ENCODE measurements around the gene RNF225.
"Not testable (repeated sequence)": the region's sequence is repeated elsewhere in the genome, so short reads cannot be mapped to it uniquely, and the experiment has no call there.

RNF225 gene

DNA sequence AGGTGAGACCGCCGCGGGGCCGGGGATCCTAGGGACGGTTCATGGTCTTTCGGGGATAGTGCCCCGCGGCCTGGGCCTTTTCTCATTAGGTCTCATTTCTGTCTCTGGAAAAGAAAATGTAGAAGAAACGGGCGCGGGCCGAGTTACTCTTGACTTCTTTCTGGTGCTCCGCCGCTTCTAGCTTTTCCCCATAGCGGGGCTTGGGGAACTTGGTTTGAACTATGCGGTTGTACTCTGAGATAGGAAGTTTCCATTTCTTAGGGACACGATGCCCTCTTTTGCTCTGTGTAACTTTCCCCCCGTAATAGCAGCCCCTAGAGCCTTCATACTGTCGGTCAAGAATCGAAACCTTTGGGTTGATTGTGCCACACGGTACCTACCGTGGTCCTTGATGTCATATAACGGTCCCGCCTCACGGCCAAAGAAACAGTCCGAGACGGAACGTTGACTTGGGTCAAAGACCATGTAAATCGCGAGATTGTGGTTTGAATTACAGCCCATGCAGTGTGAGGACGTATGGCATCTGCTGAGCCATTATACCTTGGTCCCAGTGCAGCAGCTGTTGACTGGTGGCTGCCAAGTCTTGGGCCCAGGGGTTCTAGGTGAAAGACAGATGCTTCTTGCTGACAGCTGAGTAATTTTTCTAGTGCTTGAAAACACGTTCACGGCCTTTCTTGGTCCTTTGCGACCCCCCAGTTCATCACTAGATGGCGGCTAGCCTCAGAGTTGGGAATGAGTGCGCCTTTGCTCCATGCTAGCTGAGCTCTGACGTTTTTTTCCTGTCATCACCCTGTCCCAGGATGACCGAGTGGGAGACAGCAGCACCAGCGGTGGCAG is 7.9 kb upstream of the RNF225 start:
- DNase-seq (ENCODE audit: low read depth), result no peak

DNA sequence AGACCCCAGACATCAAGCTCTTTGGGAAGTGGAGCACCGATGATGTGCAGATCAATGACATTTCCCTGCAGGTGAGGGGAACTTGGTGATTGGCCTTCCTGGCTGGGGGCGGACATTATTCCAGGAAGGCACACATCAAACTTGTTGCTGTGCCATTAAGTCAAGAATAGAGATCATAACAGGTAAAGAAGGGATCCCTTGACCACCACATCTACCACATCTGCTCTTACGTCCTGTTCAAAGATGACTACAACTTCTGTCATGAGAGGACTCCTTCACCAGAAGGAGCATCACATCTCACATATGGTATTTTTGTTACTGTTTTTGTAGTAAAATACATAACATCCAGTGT is 7.3 kb upstream of the RNF225 start:
- DNase-seq (ENCODE audit: low read depth), result no peak

DNA sequence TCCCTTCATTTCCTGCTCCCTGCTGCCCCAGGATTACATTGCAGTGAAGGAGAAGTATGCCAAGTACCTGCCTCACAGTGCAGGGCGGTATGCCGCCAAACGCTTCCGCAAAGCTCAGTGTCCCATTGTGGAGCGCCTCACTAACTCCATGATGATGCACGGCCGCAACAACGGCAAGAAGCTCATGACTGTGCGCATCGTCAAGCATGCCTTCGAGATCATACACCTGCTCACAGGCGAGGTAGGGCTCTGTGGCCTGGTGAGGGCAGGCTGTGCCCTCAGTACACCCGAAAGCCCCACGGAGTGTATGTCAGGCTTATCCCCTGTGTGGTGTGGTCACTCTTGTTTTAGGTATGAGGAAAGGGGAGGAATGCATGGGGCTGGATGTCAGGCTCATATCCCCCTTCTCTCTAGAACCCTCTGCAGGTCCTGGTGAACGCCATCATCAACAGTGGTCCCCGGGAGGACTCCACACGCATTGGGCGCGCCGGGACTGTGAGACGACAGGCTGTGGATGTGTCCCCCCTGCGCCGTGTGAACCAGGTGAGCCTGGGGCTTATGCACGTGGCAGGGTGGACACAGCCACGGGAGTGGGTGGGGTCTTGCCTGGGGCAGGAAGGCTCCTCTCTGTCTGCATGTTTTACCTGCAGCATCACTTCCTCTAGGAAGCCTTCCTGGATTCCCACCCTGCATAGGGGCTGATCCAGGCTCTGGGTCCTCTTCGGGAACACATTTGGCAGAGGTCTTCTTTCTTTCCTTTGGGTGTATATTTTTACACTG is 2.3 kb upstream of the RNF225 start:
- no peak for DNase-seq (ENCODE audit: low read depth)

DNA sequence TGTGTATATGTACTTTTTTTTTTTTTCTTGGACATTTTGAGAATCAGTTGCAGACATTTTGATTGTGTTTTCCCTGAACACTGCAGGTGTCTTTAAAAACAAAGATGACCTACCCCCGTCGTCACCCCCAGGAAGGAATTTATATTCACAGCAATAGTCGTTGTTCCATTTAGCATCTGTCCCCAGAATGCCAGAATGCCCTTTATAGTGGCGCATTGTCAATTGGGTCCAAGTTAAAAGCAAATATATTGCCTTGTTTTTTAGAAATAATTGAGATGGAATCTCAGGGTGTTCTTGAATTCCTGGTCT is 1.8 kb upstream of the RNF225 start:
- no peak for DNase-seq (ENCODE audit: low read depth)

DNA sequence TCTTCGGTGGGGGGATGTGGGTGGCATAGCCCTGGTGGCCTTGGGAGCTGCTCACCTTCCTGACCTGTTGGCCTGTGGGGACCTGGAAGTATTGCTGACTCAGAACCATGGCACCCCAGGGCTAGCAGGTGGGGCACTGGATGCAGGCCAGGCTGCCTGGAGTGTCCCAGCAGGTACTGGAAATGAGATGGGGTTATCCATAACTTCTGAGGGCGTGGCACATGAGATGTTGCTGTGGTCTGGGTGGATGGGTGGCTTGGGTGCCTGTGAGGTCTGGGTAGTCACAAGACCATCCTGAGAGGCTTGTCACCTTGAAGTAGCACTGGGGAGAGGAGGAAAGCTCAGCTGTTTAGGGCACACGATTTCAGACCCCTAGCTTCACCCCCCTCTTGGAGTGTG is 636 bp upstream of the RNF225 start:
- no peak for DNase-seq (ENCODE audit: low read depth)

DNA sequence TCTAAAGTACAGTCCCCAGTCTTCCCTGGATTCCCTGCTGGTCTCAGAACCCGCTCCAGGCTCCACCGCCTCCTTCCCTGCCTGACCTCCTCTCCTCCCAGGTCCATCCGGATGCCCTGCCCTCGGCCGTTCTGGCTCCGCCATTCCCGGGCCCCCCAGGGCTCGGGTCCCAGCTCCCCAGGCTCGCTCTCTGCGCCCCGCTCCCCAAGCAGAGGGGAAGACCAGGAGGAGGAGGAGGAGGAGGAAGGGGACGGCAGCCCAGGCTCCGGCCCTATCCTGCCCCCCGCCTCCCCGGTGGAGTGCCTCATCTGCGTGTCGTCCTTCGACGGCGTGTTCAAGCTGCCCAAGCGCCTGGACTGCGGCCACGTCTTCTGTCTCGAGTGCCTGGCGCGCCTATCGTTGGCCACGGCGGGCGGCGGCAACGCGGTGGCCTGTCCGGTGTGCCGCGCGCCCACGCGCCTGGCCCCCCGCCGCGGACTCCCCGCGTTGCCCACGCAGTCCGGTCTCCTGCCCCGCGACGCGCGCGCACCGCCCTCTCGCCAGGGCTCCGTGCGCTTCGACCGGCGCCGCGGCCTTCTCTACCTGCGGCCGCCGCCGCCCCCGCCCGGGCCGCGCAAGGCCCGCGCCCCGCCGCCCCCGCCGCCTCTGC is 647 bp downstream of the RNF225 start:
- peak; percentile 16 for DNase-seq (ENCODE audit: low read depth)

DNA sequence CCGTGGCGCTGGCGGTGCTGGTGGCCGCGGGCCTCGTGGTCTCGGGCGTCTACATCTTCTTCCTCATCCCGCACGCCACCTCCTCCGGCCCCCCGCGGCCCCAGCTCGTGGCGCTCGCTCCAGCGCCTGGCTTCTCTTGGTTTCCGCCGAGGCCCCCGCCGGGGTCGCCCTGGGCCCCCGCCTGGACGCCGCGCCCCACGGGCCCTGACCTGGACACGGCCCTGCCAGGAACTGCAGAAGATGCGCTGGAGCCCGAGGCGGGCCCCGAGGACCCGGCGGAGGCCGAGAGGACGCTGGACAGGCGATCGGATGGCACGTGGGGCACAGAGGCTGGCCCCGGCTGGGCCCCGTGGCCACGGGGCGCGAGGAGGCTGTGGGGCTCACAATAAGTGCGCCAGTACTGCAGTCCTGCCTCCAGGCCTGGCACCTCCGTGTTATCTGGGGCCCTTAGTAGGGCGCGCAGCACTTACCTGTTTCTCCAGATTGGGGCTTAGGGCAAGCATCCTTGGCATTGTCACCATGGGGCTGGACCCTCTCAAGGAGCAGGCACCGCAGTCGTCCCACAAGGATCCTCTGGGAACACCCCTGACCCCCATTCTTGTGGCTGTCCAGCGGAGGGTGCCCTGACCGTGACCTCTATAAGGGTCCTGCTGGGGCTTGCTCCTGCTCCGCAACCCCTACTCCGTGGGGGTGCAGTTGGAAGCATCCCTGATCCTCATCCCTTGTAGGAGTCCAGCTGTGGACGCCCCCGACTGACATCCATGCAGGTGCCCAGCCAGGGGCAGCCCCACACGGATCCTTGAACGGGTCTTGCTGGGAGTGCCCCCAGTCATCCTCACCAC is 1.5 kb downstream of the RNF225 start:
- DNase-seq (ENCODE audit: low read depth), result no peak

DNA sequence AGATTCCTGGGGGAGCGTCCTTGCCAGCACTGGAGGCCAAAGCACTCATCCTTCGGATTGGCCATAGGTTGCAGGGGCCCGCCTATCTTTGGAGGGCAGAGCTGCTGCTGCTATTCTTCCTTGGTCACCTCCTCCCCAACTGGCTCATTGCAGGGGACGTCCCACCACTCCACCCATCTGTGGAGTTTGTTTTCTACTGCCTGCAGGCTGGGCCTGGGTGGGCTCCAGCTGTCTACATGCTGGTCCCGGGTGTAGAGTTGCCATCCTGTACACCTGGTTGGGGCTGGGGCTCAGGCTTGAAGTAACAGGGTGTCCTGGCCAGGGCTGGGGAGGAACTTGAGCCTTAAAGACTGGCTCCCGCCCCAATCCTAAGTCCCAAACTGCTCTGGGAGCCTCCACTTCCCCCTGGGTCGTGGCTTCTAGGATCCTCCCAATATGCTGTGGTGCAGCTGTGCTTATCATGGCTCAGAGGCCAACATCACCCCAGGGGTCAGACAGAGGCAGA is 2.1 kb downstream of the RNF225 start:
- DNase-seq (ENCODE audit: low read depth), result no peak

DNA sequence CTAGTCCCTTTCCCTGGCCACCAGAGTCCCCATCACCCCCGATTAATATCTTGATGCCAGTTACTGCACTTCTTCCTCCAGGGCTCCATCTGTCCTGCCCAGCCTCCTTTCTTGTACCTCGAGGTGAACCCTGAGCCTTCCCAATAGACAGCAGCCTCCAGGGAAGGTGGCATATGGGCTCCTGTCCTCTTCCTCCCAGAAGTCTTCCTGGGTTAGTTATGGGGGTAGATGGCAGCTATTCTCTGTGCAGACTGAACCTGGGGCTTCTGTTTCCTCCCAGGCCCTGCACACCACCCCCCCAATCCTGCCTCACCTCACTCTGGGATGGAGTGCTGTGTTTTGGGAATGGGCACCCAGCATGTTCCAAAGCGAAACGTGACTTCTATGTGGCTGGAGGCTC is 2.6 kb downstream of the RNF225 start:
- no peak for DNase-seq (ENCODE audit: low read depth)

DNA sequence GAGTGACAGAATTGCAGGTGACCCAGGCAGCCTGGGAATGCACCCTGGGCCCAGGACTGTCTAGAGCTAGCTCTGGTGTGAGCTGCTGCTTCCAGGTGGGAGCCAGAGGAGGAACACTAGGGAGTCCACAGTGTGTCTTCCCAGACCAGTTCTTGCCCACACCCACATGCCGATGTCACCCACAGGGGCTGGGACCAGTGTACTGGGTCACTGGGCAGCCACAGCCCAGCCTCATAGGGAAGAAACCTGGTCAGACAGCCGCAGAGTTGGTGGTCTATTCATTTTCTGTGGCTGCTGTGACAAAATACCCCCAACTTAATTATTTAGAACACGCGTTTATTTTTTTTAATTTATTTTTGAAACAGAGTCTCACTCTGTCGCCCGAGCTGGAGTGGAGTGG is 3.1 kb downstream of the RNF225 start:
- DNase-seq (ENCODE audit: low read depth), result no peak

DNA sequence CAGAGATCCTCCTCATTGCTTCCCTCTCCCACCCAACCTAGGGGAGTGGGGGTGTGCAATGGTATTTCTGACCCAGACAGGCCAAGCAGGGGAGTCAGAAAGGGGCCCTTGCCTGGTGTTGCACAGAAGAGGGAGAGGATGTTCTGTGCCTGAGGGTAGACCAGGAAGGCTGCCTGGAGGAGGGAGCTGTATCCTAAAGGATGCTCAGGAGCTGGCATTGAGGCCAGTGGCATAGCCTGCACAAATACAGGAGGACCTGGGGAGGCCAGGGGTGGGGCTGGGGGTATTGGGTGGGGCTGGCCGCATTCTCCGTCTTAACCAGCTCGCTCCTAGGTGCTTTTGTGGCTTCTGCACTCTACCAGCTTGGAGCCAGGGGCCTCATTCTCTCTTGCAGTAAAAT is 4.4 kb downstream of the RNF225 start:
- no peak for DNase-seq (ENCODE audit: low read depth)

DNA sequence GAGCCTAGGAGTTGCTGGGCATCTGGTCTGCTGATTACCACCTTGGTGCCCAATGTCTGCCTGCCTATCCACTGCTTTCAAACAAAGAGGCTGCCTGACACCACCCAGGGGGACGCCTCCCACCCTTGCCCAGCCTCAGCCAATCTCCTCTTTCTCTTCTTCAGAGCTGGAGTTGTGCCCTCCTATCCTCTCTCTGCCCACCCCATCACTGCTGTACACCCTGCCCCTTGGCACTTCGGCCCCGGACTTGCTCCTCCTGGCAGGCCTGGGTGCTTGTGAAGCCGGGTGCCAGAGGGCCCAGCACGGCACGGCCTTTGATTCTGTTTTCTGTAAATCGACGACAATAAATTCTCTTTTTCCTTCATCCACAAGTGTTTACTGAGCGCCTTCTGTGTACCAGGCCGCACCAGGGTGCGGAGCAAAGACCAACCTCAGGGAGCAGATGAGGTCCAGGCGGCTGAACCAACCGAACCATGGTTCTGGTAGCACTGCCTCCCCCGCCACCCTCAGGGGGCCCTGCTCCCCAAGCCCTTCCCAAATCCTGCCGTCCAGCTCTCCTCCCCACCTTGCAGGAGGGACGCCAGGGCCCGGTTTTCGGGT is 5.0 kb downstream of the RNF225 start:
- no peak for DNase-seq (ENCODE audit: low read depth)

DNA sequence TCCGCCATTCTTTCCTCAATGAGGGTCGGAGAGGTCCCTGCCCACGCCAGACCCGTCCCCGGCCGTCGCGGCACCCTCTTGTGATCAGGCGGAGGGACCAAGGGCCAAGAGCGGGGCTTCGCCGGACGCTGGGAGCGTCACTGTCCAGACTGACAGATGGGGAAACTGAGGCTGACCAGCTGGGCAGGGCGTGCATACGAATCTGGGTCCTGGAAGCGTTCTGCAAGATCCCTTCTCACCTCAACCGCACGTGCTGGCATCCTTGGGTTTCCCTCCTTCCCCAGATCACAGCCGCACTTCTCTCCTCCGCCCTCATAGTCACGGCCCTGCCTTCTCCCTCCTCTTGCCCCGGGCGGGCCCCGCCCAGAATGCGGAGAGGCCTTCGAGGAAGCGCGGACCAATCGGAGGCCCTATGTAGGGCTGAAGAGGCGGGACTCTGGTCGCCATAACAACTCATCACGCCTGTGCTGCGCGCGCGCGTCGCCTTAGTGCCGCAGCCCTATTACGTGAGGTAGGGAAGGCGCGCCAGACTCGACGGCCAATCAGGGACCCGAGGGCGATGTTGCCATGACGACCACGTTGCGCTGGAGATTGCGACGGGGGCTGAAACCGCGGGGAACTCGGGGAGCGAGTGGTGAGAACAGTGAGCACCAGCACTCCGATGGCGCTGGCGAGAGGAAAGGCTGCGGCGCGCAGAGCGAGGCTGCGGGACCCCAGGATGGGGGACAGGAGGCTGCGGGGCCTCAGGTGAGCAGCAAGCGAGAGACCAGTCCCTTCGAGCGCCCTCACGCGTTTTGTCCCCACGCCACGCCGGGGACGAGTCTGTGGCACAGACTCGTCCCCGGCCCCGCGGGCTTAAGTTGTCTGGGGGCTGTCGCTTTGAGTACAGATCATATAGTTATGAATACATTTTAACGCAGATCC is 5.7 kb downstream of the RNF225 start:
- peak; percentile 99 for DNase-seq (ENCODE audit: low read depth)

DNA sequence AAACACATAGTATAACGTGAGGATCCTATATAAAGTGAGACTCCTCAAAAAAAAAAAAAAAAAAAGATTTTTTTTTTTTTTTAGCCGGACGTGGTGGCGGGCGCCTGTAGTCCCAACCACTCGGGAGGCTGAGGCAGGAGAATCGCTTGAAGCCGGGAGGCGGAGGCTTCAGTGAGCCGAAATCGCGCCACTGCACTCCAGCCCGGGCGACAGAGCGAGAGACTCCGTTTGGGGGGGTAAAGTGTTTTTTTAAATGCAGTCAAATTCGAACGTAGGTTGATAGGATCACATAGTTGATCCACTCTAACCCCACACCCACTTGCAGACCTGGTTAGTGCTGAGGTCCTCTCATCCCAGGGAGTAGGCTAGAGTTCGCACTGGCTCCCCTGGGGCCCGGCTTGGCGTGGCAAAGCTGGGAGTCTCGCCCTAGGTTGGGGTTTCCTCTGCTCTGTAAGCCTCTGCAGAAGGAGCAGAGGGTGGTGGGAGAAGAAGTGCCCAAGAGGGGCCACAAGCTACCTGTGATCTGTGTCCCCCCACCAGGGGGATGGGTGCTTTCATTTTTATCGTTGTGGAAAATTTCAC is 6.5 kb downstream of the RNF225 start:
- no peak for DNase-seq (ENCODE audit: low read depth)

DNA sequence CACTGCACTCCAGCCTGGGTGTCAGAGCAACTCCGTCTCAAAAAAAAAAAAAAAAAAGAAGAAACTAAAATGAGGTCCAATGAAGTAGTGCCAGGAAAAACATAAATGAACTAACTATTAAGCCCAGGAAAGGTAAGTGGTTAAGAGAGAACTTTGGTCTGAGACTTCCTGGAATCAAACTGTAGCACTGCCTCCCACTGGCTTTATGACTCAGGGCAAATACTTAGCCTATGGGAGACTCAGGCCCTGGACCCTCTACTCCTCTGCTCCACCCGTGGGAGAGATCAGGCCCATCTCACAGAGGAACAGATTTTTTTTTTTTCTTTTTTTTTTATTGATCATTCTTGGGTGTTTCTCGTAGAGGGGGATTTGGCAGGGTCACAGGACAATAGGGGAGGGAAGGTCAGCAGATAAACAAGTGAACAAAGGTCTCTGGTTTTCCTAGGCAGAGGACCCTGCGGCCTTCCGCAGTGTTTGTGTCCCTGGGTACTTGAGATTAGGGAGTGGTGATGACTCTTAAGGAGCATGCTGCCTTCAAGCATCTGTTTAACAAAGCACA is 8.5 kb downstream of the RNF225 start:
- DNase-seq (ENCODE audit: low read depth), result not testable (repeated sequence)

DNA sequence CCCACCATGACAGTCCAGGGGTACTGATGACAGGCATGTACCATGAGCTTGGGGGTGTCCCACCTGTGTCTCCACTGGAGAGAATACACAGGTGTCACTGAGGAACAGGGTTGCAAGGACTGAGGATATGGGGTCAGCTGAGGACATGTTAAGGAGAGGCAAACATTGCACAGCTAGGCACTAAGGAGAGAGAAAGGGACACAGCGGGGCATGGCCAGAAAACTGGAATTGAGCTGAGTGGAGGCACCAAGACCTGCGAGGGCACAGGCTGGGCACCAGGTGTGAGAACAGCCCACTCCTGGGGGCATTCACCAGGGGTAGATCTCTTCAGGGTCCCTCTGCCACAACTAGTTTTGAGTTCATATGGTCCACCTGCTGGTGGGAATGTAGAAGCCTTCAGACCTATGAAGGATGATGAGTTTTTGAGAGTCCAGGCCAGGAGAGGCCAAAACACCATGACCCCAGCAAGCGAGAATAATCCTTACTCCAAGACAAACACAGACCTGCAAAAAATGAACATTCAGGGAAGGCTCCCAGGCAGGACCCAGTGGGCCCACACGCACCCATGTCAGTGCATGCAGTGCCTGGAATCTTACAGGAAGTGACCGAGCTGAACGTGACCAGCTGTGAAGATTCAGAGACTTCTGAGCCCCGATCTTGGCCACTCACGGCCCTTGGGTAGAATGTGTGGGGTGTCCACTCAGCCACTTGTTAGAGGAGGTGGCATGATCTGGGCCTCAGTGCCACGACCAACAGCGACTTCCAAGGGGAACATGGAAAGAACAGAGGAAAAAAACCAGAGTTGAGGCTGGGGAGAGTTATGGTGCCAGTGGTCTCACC is 11.6 kb downstream of the RNF225 start:
- no peak for DNase-seq (ENCODE audit: low read depth)

DNA sequence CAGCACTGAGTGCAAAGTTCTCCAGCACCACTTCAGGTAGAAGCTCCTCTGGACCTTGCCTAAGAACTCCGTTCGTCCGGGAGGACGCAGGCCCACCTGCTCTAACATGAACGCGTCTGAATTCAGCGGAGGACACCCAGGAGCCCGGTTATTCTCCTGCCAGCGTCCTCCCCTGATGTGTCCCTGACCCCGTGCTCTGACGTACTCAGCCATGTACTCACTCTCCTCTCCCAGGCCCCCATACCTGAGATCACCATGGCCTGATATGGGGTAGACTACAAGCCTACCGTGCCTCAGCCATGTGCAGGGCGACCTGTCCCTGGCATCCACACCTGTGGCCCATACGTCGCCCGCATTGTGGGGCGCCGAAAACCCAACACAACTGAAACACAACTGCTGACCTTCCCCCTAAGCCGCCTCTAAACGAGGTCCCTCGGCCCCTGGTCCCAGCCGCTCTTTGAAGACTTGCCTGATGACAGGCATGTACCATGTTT is 12.2 kb downstream of the RNF225 start:
- DNase-seq (ENCODE audit: low read depth), result no peak

DNA sequence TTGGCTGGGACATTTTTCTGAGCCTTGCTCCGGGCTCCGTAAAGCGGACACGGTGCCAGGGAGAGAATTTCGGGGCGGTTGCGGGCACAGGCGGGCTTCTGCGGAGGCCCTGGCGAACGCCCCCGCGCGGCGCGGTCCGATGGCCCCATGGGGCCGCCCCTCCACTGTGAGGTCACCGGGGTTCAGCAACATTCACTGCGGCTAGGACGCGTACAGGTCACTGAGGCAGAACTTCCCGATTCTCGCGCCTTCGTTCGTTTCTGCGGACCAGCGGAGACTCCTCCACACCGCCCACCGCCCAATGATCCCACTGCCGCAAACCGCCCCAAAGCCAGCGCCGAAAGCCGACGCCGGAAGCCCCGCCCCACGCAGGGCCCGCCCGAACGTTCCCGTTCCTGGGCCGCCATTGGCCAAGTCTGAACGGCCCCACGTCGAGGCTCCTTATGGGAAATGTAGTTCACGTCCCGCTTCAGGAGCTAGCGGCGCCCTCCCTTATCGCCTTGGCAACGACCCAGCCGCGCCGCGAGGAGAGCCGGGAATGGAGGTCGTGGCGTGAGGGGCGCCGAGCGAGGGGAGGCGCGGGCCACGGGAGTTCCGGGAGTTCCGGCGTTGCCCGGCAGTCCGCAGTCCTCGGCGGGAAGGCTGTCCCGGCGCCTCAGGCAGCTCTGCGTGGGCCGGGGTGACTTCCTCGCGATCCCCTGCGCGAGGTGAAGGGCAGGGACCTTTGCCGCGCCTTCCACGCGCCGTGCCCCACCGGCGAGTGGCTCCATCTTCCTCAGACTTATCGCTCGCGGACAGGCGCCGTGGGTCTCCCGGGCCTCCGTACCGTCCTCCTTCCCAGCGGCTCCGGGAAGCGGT is 12.9 kb downstream of the RNF225 start, which contains the start of gene ZNF584:
ZNF584 (plus strand) TSS at position 498 of the 858 bp plus-strand sequence. CDS start 499 bp downstream, outside the sequence.
- peak; percentile 94 for DNase-seq (ENCODE audit: low read depth)

Data from activated T-cell treated with anti-CD3 and anti-CD28 coated beads for 24 hours (primary cell).